Left ventricle myocardium inferior (tissue), 1 donor: ENCODE data around the gene MAP7D2. TPM values are rescaled to one million over a fixed set of nuclear protein-coding genes. Genes with fewer than 3 reads are reported as not detected.

ENCODE experiments used
- DNase-seq: peaks from one replicate; pipeline ENCODE4 v3.0.0-alpha.2; 2020
- H3K27ac ChIP-seq: fragments of 200-600 bp; replicated peaks from 2 replicates; pipeline ENCODE4 v1.8.0; 2021
- H3K27me3 ChIP-seq: fragments of 200-600 bp; 2 replicates; pipeline ENCODE4 v1.8.0; 2021; ENCODE audit warnings: low read depth
- H3K36me3 ChIP-seq: fragments of 200-600 bp; 2 replicates; pipeline ENCODE4 v1.8.0; 2021
- H3K4me1 ChIP-seq: fragments of 200-600 bp; 2 replicates; pipeline ENCODE4 v1.8.0; 2021
- H3K4me3 ChIP-seq: fragments of 200-600 bp; 2 replicates; pipeline ENCODE4 v1.8.0; 2021; ENCODE audit warnings: mild to moderate bottlenecking, moderate library complexity
- H3K9me3 ChIP-seq: fragments of 200-600 bp; replicated peaks from 2 replicates; pipeline ENCODE4 v1.8.0; 2021
- intact Hi-C: fragments of 100-400 bp; cut with micrococcal nuclease; formaldehyde crosslinking; loops from one replicate; pipeline ENCODE4 v1.11.0; 2022
- total RNA-seq: library from RNA; stranded (reverse); fragmentation: NEBNext Ultra II Directional; extraction: Animal tissue kit (Norgen Biotek cat#: 25700); gene quantifications from one replicate; pipeline ENCODE4 v1.2.1, GENCODE V29; 2021
- TF ChIP-seq, protein P1 (sequence below): fragments of 200-600 bp; IDR thresholded peaks from 2 replicates; pipeline ENCODE4 v1.8.0; 2021; ENCODE audit warnings: antibody characterized with exemption, mild to moderate bottlenecking, borderline replicate concordance
- donor health status: DM: no; HTN: yes; CAD: no; lungs with severe emphysema.

Gene MAP7D2
- total RNA-seq, 1 donor from 2014 or later, result 0.44 TPM

DNA sequence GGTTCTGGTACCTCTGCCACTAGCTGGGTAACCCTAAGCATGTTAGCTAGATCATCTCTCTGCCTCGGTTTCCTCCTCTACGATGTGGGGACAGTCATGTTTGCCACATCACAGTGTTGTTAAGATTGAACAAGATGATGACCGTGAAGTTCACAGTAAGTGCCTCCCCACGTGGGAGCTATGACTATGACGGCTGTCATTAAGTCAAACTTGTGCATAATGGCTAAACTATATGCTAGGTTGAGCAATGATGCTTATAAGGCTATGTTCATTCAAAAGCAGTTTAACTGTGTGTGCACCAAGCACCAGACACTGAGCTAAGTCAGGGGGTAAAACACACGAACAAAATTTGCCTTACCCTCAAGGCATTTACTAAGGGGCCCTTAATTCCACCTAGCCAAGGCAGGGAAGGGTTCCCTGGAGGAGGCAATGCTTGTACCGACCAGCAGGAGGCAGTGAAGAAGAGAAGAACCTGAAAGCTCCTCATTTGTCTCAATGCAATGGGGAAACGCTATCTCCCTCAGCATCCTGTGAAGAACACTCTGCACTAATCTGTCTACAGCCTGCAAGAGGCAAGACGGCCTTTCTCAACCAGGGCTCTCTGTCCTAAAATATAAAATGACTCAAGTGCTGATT lies 52.9 kb downstream of the MAP7D2 start:
- Histone ChIP-seq H3K27me3 (no peaks in the 10 kb centered on the region), H3K4me1 (peaks cover 9% of the 10 kb centered on the region), H3K36me3 (no peaks in the 10 kb centered on the region), H3K27ac (no peak overlapping the region), H3K9me3 (no peaks in the 10 kb centered on the region), H3K4me3 (no peak overlapping the region)
- TF ChIP-seq, protein P1, sequence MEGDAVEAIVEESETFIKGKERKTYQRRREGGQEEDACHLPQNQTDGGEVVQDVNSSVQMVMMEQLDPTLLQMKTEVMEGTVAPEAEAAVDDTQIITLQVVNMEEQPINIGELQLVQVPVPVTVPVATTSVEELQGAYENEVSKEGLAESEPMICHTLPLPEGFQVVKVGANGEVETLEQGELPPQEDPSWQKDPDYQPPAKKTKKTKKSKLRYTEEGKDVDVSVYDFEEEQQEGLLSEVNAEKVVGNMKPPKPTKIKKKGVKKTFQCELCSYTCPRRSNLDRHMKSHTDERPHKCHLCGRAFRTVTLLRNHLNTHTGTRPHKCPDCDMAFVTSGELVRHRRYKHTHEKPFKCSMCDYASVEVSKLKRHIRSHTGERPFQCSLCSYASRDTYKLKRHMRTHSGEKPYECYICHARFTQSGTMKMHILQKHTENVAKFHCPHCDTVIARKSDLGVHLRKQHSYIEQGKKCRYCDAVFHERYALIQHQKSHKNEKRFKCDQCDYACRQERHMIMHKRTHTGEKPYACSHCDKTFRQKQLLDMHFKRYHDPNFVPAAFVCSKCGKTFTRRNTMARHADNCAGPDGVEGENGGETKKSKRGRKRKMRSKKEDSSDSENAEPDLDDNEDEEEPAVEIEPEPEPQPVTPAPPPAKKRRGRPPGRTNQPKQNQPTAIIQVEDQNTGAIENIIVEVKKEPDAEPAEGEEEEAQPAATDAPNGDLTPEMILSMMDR, result no peak
- no peak for DNase-seq
- intact Hi-C loops, result no loop called here

DNA sequence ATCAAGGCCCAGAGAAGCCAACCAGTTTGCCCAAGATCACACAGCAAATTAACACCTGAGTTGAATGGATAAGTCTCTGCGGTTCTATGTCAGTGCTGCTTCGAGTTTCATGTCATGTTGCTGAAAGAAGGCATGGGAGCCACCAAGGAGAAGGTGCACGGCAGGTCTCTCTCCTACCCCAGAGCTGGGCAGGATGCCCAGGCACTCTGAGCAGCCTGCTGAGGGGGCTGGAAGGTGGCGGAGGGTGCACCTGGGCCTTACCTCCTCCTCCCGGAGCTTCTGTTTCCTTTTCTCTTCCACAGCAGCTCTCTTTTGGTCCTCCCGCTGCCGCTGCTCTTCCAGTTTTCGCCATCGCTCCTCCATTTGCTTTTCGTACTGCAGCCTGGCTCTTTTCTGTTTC lies 53.6 kb downstream of the MAP7D2 start:
- peaks cover 9% of the 10 kb centered on the region for H3K4me1 ChIP-seq
- TF ChIP-seq, protein P1, result no peak
- no peaks in the 10 kb centered on the region for H3K27me3 ChIP-seq
- no peak overlapping the region for H3K27ac ChIP-seq
- H3K4me3 ChIP-seq, result no peak overlapping the region
- intact Hi-C loops, result no loop called here
- no peaks in the 10 kb centered on the region for H3K36me3 ChIP-seq
- DNase-seq, result no peak
- no peaks in the 10 kb centered on the region for H3K9me3 ChIP-seq

DNA sequence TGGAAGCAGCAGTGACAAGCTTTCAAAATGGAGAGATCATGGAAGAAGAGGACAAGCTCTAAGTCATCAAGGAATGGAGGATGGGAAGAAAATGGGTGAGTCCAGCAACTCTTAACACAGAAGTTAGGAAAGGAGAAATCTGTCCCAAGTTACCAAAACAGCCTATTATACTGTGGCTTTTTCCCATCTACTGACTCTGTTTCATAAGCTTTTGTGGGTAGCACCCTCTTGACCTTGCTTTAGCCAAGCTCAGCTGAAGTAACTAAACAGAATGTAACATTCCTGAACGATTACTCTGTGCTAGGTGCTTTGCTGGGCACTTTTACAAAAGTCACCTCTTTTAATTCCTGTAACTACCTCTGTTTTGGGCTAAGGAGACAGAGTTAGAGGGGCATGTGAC lies 54.9 kb downstream of the MAP7D2 start:
- Histone ChIP-seq H3K36me3 (no peaks in the 10 kb centered on the region), H3K4me1 (no peaks in the 10 kb centered on the region), H3K27ac (no peak overlapping the region), H3K27me3 (no peaks in the 10 kb centered on the region), H3K4me3 (no peak overlapping the region), H3K9me3 (no peaks in the 10 kb centered on the region)
- DNase-seq, result no peak
- TF ChIP-seq, protein P1, result no peak
- intact Hi-C loops, result no loop called here

DNA sequence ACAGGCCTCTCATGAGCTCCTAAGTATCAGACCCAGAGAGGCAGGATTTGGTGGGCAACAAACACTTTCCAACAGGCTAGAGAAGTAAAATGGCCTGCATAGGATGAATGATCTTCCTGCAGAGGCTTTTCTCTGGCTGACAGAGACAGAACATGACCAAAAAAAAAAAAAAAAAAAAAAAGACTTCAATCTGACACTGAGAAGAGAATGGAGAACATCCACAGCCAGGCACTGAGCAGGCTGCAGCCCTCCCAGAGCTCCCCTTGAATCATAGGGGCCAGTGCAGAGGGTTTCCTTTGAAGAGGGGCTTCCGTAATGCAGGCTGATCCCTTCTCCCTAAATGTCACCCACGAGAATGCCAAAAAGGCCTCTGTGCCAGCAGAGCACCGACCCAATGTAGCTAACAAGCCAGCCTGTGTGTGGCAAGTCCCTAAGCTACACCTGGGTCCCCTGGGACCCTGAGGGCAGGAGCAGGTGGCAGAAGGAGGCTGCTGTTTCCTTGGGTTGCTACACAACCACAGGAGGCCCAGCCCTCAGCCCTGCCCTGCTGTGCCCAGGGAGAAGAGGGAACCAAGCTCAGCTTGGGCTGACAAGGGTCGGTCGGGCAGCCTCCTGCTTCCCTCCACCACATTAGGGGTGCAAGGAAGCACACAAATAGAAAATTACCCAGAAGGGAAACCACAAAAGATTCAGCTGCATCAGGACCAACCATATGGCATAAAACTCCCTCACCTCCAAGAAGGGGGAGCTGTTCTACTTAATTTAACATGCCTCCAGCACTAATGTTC lies 55.6 kb downstream of the MAP7D2 start:
- Histone ChIP-seq H3K9me3 (no peaks in the 10 kb centered on the region), H3K4me1 (no peaks in the 10 kb centered on the region), H3K27me3 (no peaks in the 10 kb centered on the region), H3K36me3 (no peaks in the 10 kb centered on the region), H3K4me3 (no peak overlapping the region), H3K27ac (no peak overlapping the region)
- intact Hi-C loops, result no loop called here
- DNase-seq, result no peak
- TF ChIP-seq, protein P1, result no peak

DNA sequence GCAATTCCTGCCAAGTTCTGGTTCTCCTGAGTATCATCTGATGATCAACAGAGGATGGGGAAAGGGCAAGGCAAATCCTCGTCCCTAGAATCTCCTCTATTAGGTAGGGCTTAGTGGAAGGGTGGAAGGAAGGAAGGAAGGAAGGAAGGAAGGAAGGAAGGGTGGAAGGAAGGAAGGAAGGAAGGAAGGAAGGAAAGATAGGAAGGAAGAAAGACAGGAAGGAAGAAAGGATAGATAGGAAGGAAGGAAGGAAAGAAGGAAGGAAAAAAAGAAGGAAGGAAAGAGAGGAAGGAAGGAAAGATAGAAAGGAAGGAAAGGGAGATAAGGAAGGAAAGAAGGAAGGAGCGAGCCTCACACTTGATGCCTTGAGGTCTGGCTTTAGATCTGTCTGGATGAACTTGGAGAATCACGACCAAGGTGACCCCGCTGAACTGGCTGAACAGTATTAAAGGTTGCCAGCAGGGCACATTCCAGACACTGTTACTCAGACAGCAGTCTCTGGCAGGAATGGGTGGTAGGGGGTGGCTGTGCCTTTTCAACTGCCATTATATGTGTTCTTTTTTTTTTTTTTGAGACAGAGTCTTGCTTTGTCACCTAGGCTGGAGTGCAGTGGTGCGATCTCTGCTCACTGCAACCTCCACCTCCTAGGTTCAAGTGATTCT lies 57.1 kb downstream of the MAP7D2 start:
- DNase-seq, result no peak
- Histone ChIP-seq H3K27me3 (no peaks in the 10 kb centered on the region), H3K4me3 (no peak overlapping the region), H3K36me3 (no peaks in the 10 kb centered on the region), H3K27ac (no peak overlapping the region), H3K9me3 (no peaks in the 10 kb centered on the region), H3K4me1 (no peaks in the 10 kb centered on the region)
- intact Hi-C loops, result no loop called here
- TF ChIP-seq, protein P1, result no peak
